ENCODE data around the gene HMGCR.
"Not testable (repeated sequence)": the region's sequence is repeated elsewhere in the genome, so short reads cannot be mapped to it uniquely, and the experiment has no call there.

HMGCR gene

DNA sequence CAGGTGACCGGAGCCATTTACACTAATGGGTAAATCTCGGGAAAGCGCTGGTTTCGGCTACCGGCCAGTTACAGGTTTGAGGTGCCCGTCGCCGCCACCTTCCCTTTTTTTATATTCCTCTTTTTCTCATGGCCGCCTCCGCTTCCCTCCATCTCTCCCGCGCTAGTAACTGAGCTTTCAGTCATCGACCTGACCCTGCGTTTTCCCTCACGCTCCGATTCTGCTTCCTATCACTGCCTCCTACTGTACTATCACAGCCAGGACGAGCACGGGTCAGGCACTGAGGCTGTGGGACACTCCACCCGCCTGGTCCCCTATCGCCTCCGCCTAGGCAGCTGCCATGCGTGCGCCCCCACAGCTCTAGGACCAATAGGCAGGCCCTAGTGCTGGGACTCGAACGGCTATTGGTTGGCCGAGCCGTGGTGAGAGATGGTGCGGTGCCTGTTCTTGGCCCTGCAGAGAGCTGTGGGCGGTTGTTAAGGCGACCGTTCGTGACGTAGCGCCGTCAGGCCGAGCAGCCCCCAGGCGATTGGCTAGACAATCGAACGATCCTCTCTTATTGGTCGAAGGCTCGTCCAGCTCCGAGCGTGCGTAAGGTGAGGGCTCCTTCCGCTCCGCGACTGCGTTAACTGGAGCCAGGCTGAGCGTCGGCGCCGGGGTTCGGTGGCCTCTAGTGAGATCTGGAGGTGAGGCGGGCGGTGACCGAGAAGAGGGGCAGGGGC, at the start of gene HMGCR:
TSS of gene HMGCR (plus strand) at position 606 of the 722 bp plus-strand sequence. CDS start 5,386 bp downstream, outside the sequence.
- peak; percentile 96 for DNase-seq (ENCODE audit: low spot score)

DNA sequence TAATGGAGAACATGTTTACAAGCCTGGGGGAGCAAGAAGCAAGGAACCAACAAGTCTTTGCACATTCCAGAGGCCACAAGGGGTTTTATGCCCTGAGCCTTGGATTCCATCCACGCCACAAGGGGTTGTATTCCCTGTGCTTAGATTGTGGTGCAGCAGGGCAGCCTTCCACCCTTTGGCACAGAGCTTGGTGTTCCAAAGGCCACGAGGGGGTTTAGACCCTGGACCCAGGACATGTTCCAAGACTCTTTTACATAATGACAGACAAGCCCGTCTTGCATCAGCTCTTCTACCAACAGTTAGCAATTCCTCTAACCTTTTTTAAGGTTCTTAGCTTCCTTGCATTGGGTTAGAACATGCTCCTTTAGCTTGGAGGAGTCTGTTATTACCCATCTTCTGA, 45.2 kb upstream of the HMGCR start:
- not testable (repeated sequence) for DNase-seq (ENCODE audit: low spot score)

DNA sequence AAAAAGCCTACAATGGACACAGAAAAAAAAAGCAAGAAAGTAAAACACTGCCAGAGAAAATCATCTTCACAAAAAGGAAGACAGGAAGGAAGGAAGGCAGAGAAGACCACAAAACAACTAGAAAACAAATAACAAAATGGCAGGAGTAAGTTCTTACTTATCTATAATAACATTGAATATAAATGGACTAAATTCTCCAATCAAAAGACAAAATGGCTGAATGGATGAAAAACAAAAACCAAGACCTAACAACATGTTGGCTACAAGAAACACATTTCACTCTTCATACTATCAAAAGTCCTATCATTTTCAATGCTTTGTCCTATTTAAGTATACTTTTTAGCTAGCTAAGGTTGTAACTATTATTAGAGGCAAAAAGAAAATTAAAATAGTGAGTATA, 36.9 kb upstream of the HMGCR start:
- no peak for DNase-seq (ENCODE audit: low spot score)

DNA sequence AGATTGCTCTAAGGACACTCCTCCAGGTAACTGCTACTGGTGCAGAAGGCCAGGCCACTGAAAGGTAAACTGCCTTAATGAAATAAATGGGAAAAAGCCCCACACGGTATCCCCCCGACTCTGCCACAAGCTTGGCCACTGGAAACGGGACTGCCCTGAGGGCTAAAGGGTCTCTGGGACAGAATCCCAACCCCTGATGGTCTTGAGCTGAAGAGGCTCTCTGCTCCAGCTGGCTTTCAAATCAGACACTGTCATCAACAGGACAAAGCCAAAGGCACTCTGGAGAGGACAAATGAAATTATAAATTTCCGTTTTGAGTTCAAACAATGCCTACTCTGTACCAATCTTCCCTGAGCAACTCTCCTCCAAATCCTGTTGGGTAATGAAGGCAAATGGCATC, 33.6 kb upstream of the HMGCR start:
- no peak for DNase-seq (ENCODE audit: low spot score)

DNA sequence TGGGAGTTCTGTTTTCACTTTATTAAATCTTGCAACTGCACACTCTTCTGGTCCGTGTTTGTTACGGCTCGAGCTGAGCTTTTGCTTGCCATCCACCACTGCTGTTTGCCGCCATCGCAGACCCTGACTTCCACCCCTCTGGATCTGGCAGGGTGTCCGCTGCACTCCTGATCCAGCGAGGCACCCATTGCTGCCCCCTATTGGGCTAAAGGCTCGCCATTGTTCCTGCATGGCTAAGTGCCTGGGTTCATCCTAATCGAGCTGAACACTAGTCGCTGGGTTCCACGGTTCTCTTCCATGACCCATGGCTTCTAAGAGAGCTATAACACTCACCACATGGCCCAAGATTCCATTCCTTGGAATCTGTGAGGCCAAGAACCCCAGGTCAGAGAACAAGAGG, 32.5 kb upstream of the HMGCR start:
- DNase-seq (ENCODE audit: low spot score) = not testable (repeated sequence)

DNA sequence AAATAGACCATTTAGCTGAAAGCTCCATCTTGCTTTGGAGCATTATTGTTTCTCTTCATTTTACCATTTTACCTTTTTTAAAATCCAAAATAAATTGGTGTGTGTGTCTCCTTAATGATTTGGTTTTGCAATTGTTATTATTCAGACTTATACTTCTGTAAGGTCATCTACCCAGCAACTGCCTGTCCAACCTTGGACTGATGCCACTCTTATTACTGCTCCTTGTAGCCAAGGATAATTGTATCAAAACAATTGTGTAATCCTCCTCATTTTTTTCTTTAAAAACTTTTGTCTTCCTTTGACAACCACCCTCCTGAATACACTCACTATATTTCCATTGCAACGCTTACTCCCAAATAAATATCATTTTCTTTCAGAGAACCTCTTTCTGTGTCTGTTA, 30.3 kb upstream of the HMGCR start:
- no peak for DNase-seq (ENCODE audit: low spot score)

DNA sequence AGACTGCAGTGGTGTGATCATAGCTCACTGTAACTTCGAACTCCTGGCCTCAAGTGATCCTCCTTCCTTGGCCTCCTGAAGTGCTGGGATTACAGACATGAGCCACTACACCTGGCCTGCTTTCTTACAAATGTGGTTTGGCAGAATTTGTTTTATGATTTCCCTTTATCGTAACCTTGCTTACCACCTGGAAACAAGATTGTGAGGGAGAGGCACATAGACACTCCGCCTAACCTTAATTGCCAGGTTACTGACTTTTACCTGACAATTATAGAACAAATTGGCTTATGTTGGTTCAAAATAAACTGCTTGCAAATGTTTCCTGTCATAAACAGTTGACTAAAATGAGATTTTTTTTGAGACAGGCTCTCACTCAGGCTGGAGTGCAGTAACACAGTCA, 26.8 kb upstream of the HMGCR start:
- DNase-seq (ENCODE audit: low spot score) = no peak

DNA sequence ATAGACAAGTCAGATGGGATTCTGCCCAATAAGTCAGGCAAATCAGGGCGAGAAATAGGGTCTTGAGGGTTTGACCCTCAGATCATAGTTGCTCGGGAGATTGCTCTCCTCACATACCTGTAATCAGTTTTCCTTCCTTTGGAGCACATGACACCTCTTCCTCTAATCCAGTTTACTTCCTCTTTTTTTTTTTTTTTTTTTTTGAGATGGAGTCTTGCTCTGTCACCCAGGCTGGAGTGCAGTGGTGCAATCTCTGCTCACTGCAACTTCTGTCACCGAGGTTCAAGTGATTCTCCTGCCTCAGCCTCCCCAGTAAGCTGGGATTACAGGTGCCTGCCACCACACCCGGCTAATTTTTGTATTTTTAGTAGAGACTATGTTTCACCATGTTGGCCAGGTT, 17.9 kb upstream of the HMGCR start:
- DNase-seq (ENCODE audit: low spot score) = not testable (repeated sequence)

DNA sequence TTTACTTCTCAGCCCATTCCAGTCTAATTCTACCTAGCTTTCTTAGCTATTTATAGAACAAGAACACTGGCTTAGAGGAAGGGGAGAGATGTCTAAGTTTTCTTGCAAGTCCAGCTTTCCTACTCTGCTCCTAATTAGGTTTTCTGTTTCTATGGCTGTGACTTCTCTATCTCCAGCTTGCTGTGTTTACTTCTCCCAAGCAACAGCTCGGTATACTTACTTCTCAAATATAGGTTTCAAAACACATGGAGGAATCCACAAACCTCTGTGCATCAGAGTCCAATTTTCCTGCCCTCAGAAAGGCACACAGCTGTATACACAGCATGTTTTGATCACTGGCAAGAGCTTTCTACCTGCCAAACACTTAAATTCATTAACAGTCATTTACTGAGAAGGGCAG, 17.4 kb upstream of the HMGCR start:
- no peak for DNase-seq (ENCODE audit: low spot score)

DNA sequence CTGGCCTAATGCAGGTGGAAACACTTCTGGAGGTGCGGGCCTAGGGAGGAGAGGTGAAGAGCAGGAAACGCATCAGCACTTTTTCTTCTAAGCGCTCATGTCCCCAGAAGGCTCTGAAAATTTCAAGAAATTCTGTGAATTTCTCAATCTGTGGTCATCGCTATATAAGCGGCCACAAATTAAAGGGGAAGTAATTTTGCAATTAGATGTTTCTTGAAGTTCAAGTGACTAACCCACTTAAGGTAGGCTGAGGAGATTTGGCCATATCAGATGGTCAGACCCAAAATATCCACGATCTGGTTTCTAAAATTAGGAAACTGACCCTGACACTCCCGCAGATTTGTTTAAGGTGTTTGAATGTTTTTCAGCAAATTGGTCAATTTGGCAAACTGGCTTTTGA, 16.6 kb upstream of the HMGCR start:
- no peak for DNase-seq (ENCODE audit: low spot score)

DNA sequence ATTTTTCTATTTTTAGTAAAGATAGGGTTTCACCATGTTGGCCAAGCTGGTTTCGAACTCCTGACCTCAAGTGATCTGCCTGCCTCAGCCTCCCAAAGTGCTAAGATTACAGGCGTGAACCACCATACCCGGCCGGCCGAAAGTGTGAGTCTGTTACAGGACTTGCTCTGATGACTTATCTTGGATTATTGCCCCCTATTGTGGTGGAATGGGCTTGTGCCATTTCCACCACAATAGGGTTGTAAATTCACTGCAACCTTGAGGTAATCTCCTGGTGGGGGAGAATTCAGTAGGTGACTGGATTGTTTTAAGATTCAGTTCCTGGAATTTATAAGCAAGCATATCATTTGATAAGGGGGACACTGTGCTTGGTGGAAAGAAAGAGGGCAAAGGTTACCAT, 15.0 kb upstream of the HMGCR start:
- DNase-seq (ENCODE audit: low spot score) = no peak

DNA sequence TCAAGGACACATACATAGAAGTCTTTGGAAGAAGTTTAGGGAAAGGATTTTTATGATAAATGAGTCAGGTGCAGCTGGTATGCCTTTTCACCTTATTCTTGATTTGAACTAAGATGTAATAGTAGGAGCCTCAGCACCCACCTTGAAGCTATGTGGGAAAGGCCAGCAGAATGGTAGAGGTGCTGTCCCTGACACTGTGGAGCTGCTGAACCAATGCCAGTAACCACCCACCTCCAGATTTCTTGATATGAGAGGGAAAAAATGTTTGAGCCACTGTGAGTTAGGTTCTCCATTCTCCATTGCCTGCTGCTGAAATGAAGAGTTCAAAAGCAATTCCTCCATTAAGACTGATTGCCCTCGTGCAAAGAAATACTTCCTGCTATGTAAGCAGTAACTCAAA, 12.2 kb upstream of the HMGCR start:
- DNase-seq (ENCODE audit: low spot score) = no peak

DNA sequence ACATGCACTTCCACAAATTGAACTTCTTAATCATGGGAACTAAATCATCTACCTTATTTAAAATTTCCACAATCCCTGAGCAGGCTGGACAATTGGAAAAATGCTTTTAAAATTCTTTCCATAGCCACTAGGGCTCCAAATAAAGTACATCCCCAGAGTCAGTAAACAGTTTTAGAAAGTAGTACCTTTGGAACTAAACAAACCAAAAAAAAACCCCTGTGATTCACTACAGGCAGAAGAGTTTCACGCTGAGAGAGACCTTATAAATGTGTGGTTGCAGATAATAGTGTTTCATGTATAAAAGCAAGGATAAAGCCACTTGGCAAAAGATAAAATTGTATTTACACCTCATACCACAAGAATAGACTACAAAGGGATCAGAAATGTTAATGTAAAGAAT, 11.8 kb upstream of the HMGCR start:
- DNase-seq (ENCODE audit: low spot score) = no peak

DNA sequence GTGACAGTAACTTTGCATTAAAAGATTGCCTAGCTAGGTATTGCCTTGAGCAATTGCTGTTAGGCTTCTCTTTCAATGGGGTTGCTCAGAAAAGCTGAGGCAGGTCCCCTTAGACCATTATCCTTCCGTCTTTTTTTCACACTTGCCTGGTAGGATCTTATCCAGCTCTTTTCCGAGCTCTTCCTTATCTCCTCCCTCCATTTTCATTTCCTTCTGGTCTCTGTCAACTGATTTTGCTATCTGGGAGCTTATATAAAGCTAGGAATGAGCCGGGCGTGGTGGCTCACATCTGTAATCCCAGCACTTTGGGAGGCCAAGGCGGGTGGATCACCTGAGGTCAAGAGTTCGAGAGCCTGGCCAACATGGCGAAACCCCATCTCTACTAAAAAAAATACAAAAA, 6.6 kb upstream of the HMGCR start:
- no peak for DNase-seq (ENCODE audit: low spot score)

DNA sequence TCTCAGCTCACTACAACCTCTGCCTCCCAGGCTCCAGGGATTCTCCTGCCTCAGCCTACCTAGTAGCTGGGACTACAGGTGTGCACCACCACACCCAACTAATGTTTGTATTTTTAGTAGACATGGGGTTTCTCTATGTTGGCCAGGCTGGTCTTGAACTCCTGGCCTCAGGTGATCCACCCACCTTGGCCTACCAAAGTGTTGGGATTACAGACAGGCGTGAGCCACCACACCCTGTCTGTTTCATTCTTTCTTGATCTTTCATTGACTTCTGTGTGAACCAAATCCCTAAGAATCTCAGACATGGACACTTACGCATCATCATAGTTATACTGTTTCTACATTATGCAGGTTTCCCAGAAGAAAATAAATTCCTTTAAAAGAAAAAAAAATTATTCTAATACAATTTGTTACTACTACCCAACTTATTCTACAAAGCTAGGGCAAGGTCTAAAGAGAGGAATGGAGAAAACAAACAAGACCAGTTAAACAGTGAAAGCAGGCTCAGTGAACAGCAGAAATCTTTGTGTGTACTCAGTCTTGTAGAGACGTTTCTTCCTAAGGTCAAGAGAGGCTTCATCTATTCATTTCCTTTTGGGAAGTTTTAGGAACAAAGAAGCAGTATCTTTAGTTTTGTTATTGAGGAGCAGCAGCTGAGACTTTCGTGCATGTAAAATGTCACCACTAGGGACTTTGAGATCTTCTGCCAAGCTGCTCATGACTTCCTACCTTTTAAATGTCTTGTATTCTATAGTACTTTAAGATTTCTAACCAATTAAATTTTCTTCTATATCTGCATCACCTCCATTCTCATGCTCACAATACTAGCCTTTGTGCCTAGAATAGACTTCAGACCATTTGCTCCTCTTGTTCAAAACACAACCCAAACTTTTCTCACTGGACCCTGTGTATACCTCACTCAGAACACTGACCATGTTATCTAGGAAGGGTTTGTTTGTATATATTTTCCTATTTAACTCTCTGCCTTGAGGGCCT, 5.6 kb upstream of the HMGCR start:
- DNase-seq (ENCODE audit: low spot score) = no peak

DNA sequence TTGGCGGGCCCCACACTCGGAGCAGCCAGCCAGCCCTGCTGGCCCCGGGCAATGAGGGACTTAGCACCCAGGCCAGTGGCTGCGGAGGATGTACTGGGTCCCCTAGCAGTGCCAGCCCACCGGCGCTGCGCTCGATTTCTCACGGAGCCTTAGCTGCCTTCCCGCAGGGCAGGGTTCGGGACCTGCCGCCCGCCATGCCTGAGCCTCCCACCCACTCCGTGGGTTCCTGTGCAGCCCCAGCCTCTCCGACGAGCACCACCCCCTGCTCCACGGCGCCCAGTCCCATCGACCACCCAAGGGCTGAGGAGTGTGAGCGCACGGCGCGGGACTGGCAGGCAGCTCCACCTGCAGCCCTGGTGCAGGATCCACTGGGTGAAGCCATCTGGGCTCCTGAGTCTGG, 3.3 kb upstream of the HMGCR start:
- not testable (repeated sequence) for DNase-seq (ENCODE audit: low spot score)

DNA sequence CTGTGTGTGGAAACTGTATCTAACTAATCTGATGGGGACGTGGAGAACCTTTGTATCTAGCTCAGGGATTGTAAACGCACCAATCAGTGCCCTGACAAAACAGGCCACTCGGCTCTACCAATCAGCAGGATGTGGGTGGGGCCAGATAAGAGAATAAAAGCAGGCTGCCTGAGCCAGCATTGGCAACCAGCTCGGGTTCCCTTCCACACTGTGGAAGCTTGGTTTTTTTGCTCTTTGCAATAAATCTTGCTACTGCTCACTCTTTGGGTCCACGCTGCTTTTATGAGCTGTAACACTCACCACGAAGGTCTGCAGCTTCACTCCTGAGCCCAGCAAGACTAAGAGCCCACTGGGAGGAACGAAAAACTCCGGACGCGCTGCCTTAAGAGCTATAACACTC, 2.6 kb upstream of the HMGCR start:
- not testable (repeated sequence) for DNase-seq (ENCODE audit: low spot score)

DNA sequence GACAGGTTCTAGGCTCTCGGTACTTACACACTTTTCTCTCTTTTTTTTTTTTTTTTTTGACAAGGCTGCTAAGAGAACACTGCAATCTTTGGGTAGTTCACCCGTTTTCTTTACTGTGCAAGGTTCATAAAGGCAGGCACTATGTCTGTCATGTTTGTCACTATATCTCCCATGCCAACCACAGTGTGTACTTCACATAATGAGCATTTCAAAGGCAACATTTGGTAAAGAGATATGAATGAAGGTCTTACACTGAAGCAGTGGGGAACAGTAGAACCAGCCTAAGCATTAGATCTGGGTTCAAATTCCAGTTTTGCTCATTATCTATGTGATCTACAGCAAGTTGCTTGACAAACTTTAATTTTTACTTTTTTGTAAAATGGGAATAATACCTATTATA, 1.5 kb upstream of the HMGCR start:
- DNase-seq (ENCODE audit: low spot score) = no peak

DNA sequence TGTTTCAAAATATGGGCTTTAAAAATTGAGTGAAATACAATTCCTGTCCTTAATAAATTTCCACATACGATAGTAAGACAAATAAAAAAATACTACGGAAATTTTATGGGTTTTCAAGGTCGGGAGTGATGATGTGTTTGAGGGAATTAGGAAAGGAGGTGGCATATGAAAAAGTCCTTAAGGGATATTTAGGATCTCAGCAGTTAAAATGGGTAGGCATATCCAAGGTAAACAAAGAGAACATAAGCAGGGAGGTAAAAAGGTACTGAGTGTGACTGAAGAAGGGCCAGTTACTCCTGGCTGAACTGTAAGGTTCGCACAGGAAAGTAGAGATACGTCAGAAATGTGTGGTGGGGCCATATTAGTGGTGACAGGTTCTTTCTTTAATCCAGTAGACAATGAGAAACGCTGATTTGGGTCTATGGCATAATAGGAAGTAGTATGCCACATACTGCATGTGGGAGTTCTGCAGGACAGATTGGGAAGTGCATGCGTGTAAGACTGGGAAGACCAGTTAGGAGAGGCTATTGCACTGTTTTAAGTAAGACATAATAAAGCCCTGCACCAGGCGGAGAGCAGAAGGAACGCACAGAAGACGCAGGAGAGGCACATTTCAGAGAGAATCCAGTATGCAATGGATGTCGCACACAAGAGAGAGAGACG, 937 bp upstream of the HMGCR start:
- DNase-seq (ENCODE audit: low spot score) = peak; percentile 68

DNA sequence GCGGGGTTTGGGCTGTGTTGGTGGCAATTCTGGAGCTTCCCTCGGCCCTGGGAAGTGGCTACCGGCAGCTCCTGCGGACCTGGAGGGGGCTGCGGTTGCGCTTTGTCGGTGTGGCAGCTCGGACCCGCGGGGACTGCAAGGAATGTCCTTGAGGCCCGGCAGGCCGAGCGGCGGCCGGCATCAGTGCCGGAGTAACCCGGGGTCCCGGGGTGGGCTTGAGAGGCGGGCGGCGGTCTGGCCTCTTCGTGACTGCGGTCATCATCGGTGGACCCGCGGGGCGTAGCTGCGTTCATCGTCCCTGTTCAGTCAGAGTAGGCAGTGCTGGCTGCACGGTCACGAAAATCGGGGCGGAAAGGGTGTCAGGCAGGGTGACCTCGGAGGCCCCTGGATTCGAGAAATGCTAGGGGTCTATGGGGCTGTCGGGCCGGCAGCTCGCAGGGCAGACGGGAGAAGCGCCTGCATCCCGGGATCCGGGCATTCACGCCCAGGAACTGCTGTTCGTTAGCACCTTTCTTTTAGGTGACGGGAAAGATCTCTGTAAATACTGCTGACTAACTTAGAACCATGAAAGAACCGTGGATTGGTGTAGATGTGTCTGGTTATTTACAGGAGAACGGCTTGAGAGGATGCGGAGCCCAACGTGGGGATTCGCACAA, 474 bp downstream of the HMGCR start:
- DNase-seq (ENCODE audit: low spot score) = peak; percentile 34

DNA sequence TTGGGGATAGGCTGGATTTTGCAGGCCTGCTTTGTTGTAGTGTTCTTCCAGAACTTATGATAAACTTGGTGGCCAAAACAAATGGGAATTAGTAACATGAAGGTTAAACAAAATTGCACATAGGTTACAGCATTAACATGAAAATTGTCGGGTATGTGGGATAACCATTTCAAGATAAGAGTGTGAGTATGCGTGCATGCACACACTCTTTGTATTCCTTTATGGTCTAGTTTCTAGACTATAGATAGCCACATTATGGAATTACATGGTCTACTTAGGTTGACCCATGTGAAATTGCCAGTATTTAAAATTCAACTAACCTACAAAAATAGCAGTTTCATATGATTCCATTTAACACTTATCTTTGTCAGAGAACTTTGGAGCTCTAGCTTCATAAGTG, 1.4 kb downstream of the HMGCR start:
- no peak for DNase-seq (ENCODE audit: low spot score)
